K562 (cell line): ENCODE results near the gene TRUB2. TPM values are rescaled to one million over a fixed set of nuclear protein-coding genes. Genes with fewer than 3 reads are reported as not detected.

Experiments
- KDM4B ChIP-seq, 2 experiments: fragments of 450-650 bp in 1 of 2; sonication (generic) in 1 of 2; IDR thresholded peaks; 2 replicates each; pipeline ENCODE4 v1.6.1; 2016 to 2017; ENCODE audit warnings: borderline replicate concordance in 2 of 2, antibody characterized with exemption in 1 of 2, low read depth in 1 of 2, mild to moderate bottlenecking in 1 of 2
- MTF1 ChIP-seq: fragments of 250-450 bp; sonication (Bioruptor Pico); IDR thresholded peaks from 2 replicates; pipeline ENCODE4 v1.9.0; 2021; ENCODE audit warnings: moderate library complexity, mild to moderate bottlenecking, inconsistent platforms, borderline replicate concordance
- NCOA4 ChIP-seq: fragments of 450-650 bp; IDR thresholded peaks from 2 replicates; pipeline ENCODE4 v1.6.1; 2018; ENCODE audit warnings: mild to moderate bottlenecking; ENCODE audit not compliant: partially characterized antibody
- PHTF2 ChIP-seq: fragments of 250-450 bp; sonication (Bioruptor Pico); IDR thresholded peaks from 2 replicates; pipeline ENCODE4 v1.5.0; 2021; ENCODE audit warnings: mild to moderate bottlenecking
- TAF1 ChIP-seq: IDR thresholded peaks from 2 replicates; pipeline ENCODE4 v1.6.1; 2011; ENCODE audit warnings: mild to moderate bottlenecking, low read length, moderate library complexity; ENCODE audit not compliant: insufficient read depth, control insufficient read depth, severe bottlenecking; ENCODE audit errors: extremely low read depth
- polyA plus RNA-seq, 8 experiments: library from polyadenylated mRNA; depleted of rRNA in 4 of 8; stranded (reverse) in 5 of 8; unstranded in 3 of 8; fragments of >200 nt; fragmentation: Nextera tagmentation in 2 of 8; fragmentation: Illumina TruSeq in 1 of 8; extraction: Ambion mirVana in 2 of 8; extraction: Trizol in 1 of 8; gene quantifications; 2 replicates each; pipeline versions ENCODE4 v1.2.1 to v1.2.3, GENCODE V29; 2011 to 2014; ENCODE audit warnings: inconsistent platforms in 1 of 8, missing spikeins in 1 of 8
- total RNA-seq, 7 experiments: library from RNA; depleted of rRNA in 6 of 7; stranded (reverse); fragments of >200 nt in 6 of 7; fragmentation: Illumina TruSeq in 2 of 7; extraction: Trizol in 2 of 7; gene quantifications; 2 replicates each; pipeline versions ENCODE4 v1.2.1 to v1.2.3, GENCODE V29; 2011 to 2021; ENCODE audit warnings: low replicate concordance in 1 of 7
- TF ChIP-seq, protein P1 (sequence below): fragments of 250-450 bp; sonication (Bioruptor Pico); IDR thresholded peaks from 2 replicates; pipeline ENCODE4 v1.4.0; 2020; ENCODE audit warnings: mild to moderate bottlenecking, moderate library complexity, borderline replicate concordance
- TF ChIP-seq, protein P2 (sequence below): fragments of 200-800 bp; sonication (Bioruptor generic); IDR thresholded peaks from 2 replicates; pipeline ENCODE4 v1.6.1; 2016; ENCODE audit warnings: missing genetic modification characterization, missing compliant biosample characterization
- TF ChIP-seq, protein P3 (sequence below), 2 experiments: fragments of 450-650 bp; IDR thresholded peaks; 2 replicates each; pipeline ENCODE4 v1.6.1; 2016; ENCODE audit warnings: mild to moderate bottlenecking in 2 of 2, borderline replicate concordance in 1 of 2, low read depth in 1 of 2, moderate library complexity in 1 of 2

The TRUB2 gene
- total and polyA plus RNA-seq, 9 of the 15 experiments (the other 6 are each of a cell fraction or from before 2014, with no cell fraction given), result 9.3 to 110 (median 63.0) TPM

GRCh38 chr9:128296340-128297220, 25.7 kb downstream of the TRUB2 start (continued):
- TF ChIP-seq, protein P1, sequence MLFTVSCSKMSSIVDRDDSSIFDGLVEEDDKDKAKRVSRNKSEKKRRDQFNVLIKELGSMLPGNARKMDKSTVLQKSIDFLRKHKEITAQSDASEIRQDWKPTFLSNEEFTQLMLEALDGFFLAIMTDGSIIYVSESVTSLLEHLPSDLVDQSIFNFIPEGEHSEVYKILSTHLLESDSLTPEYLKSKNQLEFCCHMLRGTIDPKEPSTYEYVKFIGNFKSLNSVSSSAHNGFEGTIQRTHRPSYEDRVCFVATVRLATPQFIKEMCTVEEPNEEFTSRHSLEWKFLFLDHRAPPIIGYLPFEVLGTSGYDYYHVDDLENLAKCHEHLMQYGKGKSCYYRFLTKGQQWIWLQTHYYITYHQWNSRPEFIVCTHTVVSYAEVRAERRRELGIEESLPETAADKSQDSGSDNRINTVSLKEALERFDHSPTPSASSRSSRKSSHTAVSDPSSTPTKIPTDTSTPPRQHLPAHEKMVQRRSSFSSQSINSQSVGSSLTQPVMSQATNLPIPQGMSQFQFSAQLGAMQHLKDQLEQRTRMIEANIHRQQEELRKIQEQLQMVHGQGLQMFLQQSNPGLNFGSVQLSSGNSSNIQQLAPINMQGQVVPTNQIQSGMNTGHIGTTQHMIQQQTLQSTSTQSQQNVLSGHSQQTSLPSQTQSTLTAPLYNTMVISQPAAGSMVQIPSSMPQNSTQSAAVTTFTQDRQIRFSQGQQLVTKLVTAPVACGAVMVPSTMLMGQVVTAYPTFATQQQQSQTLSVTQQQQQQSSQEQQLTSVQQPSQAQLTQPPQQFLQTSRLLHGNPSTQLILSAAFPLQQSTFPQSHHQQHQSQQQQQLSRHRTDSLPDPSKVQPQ (CRISPR knock-in tag), result 0 out of 2 replicates have a peak, but pooled peaks have one; percentile 67
- no peak for TF ChIP-seq MTF1
- TF ChIP-seq, protein P2, sequence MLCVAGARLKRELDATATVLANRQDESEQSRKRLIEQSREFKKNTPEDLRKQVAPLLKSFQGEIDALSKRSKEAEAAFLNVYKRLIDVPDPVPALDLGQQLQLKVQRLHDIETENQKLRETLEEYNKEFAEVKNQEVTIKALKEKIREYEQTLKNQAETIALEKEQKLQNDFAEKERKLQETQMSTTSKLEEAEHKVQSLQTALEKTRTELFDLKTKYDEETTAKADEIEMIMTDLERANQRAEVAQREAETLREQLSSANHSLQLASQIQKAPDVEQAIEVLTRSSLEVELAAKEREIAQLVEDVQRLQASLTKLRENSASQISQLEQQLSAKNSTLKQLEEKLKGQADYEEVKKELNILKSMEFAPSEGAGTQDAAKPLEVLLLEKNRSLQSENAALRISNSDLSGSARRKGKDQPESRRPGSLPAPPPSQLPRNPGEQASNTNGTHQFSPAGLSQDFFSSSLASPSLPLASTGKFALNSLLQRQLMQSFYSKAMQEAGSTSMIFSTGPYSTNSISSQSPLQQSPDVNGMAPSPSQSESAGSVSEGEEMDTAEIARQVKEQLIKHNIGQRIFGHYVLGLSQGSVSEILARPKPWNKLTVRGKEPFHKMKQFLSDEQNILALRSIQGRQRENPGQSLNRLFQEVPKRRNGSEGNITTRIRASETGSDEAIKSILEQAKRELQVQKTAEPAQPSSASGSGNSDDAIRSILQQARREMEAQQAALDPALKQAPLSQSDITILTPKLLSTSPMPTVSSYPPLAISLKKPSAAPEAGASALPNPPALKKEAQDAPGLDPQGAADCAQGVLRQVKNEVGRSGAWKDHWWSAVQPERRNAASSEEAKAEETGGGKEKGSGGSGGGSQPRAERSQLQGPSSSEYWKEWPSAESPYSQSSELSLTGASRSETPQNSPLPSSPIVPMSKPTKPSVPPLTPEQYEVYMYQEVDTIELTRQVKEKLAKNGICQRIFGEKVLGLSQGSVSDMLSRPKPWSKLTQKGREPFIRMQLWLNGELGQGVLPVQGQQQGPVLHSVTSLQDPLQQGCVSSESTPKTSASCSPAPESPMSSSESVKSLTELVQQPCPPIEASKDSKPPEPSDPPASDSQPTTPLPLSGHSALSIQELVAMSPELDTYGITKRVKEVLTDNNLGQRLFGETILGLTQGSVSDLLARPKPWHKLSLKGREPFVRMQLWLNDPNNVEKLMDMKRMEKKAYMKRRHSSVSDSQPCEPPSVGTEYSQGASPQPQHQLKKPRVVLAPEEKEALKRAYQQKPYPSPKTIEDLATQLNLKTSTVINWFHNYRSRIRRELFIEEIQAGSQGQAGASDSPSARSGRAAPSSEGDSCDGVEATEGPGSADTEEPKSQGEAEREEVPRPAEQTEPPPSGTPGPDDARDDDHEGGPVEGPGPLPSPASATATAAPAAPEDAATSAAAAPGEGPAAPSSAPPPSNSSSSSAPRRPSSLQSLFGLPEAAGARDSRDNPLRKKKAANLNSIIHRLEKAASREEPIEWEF (CRISPR knock-in tag), result no peak
- TF ChIP-seq, protein P3, sequence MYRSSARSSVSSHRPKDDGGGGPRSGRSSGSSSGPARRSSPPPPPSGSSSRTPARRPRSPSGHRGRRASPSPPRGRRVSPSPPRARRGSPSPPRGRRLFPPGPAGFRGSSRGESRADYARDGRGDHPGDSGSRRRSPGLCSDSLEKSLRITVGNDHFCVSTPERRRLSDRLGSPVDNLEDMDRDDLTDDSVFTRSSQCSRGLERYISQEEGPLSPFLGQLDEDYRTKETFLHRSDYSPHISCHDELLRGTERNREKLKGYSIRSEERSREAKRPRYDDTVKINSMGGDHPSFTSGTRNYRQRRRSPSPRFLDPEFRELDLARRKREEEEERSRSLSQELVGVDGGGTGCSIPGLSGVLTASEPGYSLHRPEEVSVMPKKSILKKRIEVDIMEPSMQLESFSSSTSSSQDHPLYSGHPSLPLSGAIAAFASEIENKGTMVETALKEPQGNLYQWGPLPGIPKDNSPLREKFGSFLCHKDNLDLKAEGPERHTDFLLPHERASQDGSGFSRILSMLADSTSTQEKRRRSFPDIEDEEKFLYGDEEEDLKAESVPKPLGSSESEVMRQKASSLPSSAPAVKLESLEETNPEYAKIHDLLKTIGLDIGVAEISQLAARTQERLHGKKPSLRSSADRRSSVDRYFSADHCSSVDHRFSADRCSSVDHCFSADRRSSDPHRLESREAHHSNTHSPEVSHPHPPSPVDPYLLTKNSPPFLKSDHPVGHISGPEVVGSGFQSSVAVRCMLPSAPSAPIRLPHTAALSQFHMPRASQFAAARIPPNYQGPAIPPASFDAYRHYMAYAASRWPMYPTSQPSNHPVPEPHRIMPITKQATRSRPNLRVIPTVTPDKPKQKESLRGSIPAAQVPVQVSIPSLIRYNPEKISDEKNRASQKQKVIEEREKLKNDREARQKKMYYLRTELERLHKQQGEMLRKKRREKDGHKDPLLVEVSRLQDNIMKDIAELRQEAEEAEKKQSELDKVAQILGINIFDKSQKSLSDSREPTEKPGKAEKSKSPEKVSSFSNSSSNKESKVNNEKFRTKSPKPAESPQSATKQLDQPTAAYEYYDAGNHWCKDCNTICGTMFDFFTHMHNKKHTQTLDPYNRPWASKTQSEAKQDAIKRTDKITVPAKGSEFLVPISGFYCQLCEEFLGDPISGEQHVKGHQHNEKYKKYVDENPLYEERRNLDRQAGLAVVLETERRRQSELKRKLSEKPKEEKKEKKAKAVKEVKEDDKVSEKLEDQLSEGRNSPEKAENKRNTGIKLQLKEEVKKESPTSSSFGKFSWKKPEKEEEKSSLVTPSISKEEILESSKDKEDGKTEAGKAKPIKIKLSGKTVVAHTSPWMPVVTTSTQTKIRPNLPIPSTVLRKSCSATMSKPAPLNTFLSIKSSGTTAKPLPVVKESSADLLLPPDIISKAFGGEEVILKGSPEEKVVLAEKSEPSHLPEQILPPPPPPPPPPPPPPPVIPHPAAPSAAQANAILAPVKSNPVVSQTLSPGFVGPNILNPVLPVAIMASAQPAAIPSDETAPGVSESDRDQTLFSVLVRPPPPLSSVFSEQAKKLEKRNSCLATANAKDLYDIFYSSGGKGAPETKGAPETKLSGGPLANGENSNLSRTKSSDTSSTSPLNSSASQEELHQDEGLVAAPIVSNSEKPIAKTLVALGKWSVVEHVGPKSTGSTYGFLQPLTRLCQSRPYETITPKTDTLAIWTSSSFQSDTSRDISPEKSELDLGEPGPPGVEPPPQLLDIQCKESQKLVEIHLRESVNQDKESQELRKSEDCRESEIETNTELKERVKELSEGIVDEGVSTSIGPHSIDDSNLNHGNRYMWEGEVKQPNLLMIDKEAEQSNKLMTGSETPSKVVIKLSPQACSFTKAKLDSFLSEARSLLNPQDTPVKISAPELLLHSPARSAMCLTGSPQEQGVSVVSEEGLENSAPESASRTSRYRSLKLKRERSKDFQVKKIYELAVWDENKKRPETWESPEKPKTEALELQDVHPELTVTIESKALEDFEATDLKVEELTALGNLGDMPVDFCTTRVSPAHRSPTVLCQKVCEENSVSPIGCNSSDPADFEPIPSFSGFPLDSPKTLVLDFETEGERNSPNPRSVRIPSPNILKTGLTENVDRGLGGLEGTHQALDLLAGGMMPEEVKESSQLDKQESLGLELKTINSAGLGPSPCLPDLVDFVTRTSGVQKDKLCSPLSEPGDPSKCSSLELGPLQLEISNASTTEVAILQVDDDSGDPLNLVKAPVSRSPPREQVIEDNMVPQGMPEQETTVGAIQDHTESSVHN (IDR thresholded peaks at IDR 0.05; ENCODE audit: borderline replicate concordance in 1 of 2, low read depth in 1 of 2), result no peak
- no peak for TF ChIP-seq TAF1
- no peak for TF ChIP-seq KDM4B (IDR thresholded peaks at IDR 0.05; ENCODE audit: borderline replicate concordance in 2 of 2, low read depth in 1 of 2)
- no peak for TF ChIP-seq NCOA4
- TF ChIP-seq PHTF2 (CRISPR knock-in tag), result no peak
